NT2/D1 (cell line): ENCODE measurements around the gene IFRD2.

ENCODE experiments used
- DNase-seq: peaks from one replicate; pipeline ENCODE4 v3.0.0-alpha.2; 2011; ENCODE audit warnings: low read depth, low spot score
- H3K27me3 ChIP-seq: 2 replicates; pipeline ENCODE4 v1.6.0; 2011; ENCODE audit warnings: mild to moderate bottlenecking; ENCODE audit not compliant: insufficient read length, insufficient read depth
- H3K36me3 ChIP-seq: 2 replicates; pipeline ENCODE4 v1.6.1; 2011; ENCODE audit warnings: mild to moderate bottlenecking, low read length, mixed read lengths; ENCODE audit not compliant: insufficient read depth, insufficient read length
- H3K4me1 ChIP-seq: 2 replicates; pipeline ENCODE4 v1.5.1; 2011; ENCODE audit not compliant: insufficient read depth, insufficient read length
- H3K4me3 ChIP-seq: 2 replicates; pipeline ENCODE4 v1.5.1; 2011; ENCODE audit warnings: low read depth; ENCODE audit not compliant: insufficient read length
- H3K9ac ChIP-seq: 2 replicates; pipeline ENCODE4 v1.6.0; 2011; ENCODE audit warnings: low read depth; ENCODE audit not compliant: insufficient read length
- H3K9me3 ChIP-seq: 2 replicates; pipeline ENCODE4 v1.5.1; 2011; ENCODE audit warnings: mild to moderate bottlenecking, low read length; ENCODE audit not compliant: insufficient read depth
- SUZ12 ChIP-seq: IDR thresholded peaks from 2 replicates; pipeline ENCODE4 v1.6.1; 2011; ENCODE audit not compliant: insufficient read length, insufficient read depth; ENCODE audit errors: extremely low read depth
- YY1 ChIP-seq: IDR thresholded peaks from 2 replicates; pipeline ENCODE4 v1.6.1; 2011; ENCODE audit not compliant: insufficient read length, insufficient read depth
- ZNF274 ChIP-seq: IDR thresholded peaks from 2 replicates; pipeline ENCODE4 v1.6.1; 2011; ENCODE audit warnings: mild to moderate bottlenecking, low read depth, low read length

IFRD2 gene

GRCh38 chr3:50297896-50298725, 5.9 kb upstream of the IFRD2 start:
- H3K4me3 ChIP-seq: peak overlapping the region; percentile 93
- peaks cover 18% of the 10 kb centered on the region for H3K4me1 ChIP-seq
- peaks cover 9% of the 10 kb centered on the region for H3K36me3 ChIP-seq
- DNase-seq: no peak
- no peaks in the 10 kb centered on the region for H3K9me3 ChIP-seq
- H3K27me3 ChIP-seq: no peaks in the 10 kb centered on the region
- TF ChIP-seq YY1: no peak
- no peak for TF ChIP-seq ZNF274
- TF ChIP-seq SUZ12: no peak
- H3K9ac ChIP-seq: peak overlapping the region; percentile 95

- TF ChIP-seq YY1 (no peak), ZNF274 (no peak), SUZ12 (no peak)
- peaks cover 15% of the 10 kb centered on the region for H3K4me1 ChIP-seq
- H3K4me3 ChIP-seq: no peak overlapping the region
- no peak for DNase-seq
- peak overlapping the region; percentile 23 for H3K9ac ChIP-seq
- no peaks in the 10 kb centered on the region for H3K27me3 ChIP-seq
- peaks cover 9% of the 10 kb centered on the region for H3K36me3 ChIP-seq
- no peaks in the 10 kb centered on the region for H3K9me3 ChIP-seq
Observed at GRCh38 chr3:50297384-50297775, 5.2 kb upstream of the IFRD2 start.

GRCh38 chr3:50296721-50297383, 4.6 kb upstream of the IFRD2 start:
- Histone ChIP-seq H3K36me3 (peaks cover 9% of the 10 kb centered on the region), H3K9me3 (no peaks in the 10 kb centered on the region), H3K9ac (no peak overlapping the region), H3K4me1 (peaks cover 11% of the 10 kb centered on the region), H3K27me3 (no peaks in the 10 kb centered on the region), H3K4me3 (no peak overlapping the region)
- TF ChIP-seq YY1 (no peak), ZNF274 (no peak), SUZ12 (no peak)
- no peak for DNase-seq

- peaks cover 9% of the 10 kb centered on the region for H3K36me3 ChIP-seq
- H3K9ac ChIP-seq: no peak overlapping the region
- no peak overlapping the region for H3K4me3 ChIP-seq
- H3K27me3 ChIP-seq: no peaks in the 10 kb centered on the region
- no peak for TF ChIP-seq SUZ12
- TF ChIP-seq ZNF274: no peak
- TF ChIP-seq YY1: no peak
- no peak for DNase-seq
- H3K4me1 ChIP-seq: peaks cover 11% of the 10 kb centered on the region
- H3K9me3 ChIP-seq: no peaks in the 10 kb centered on the region
Observed at GRCh38 chr3:50295553-50296431, 3.6 kb upstream of the IFRD2 start.

- Histone ChIP-seq H3K9ac (no peak overlapping the region), H3K27me3 (no peaks in the 10 kb centered on the region), H3K36me3 (peaks cover 19% of the 10 kb centered on the region), H3K9me3 (no peaks in the 10 kb centered on the region), H3K4me3 (no peak overlapping the region), H3K4me1 (peaks cover 10% of the 10 kb centered on the region)
- TF ChIP-seq YY1: no peak
- TF ChIP-seq ZNF274: no peak
- no peak for TF ChIP-seq SUZ12
- no peak for DNase-seq
Observed at GRCh38 chr3:50294492-50295403, 2.5 kb upstream of the IFRD2 start.

- H3K36me3 ChIP-seq: peaks cover 26% of the 10 kb centered on the region
- TF ChIP-seq YY1 (no peak), ZNF274 (no peak), SUZ12 (no peak)
Observed at GRCh38 chr3:50294089-50294488, 1.9 kb upstream of the IFRD2 start.

More at GRCh38 chr3:50294089-50294488, 1.9 kb upstream of the IFRD2 start:
- H3K9me3 ChIP-seq: no peaks in the 10 kb centered on the region
- no peak for DNase-seq
- H3K4me1 ChIP-seq: peaks cover 10% of the 10 kb centered on the region
- H3K4me3 ChIP-seq: no peak overlapping the region
- no peaks in the 10 kb centered on the region for H3K27me3 ChIP-seq
- no peak overlapping the region for H3K9ac ChIP-seq
